ENCODE results near the gene SGMS1.
A peak's percentile ranks its signal among the peaks of the same experiment; 100 is the strongest.
"Not testable (repeated sequence)": the region's sequence is repeated elsewhere in the genome, so short reads cannot be mapped to it uniquely, and the experiment has no call there.

The SGMS1 gene

GRCh38 chr10:50426485-50426884 lies 197.3 kb downstream of the SGMS1 start:
- DNase-seq (ENCODE audit: low read depth in 3 of 3): no peak

GRCh38 chr10:50425215-50425614 lies 198.5 kb downstream of the SGMS1 start:
- not testable (repeated sequence) for DNase-seq (ENCODE audit: low read depth in 3 of 3)

GRCh38 chr10:50423448-50423847 lies 200.3 kb downstream of the SGMS1 start:
- no peak for DNase-seq (ENCODE audit: low read depth in 3 of 3)

GRCh38 chr10:50422259-50422658 lies 201.5 kb downstream of the SGMS1 start:
- no peak for DNase-seq (ENCODE audit: low read depth in 3 of 3)

GRCh38 chr10:50421026-50421719 lies 202.6 kb downstream of the SGMS1 start:
- DNase-seq (ENCODE audit: low read depth in 3 of 3): no peak

GRCh38 chr10:50420196-50420595 lies 203.6 kb downstream of the SGMS1 start:
- DNase-seq (ENCODE audit: low read depth in 3 of 3): no peak

GRCh38 chr10:50419756-50420155 lies 204.0 kb downstream of the SGMS1 start:
- no peak for DNase-seq (ENCODE audit: low read depth in 3 of 3)

GRCh38 chr10:50419091-50419490 lies 204.7 kb downstream of the SGMS1 start:
- no peak for DNase-seq (ENCODE audit: low read depth in 3 of 3)

GRCh38 chr10:50417886-50418830 lies 205.6 kb downstream of the SGMS1 start:
- DNase-seq (ENCODE audit: low read depth in 3 of 3): peak in 2 of 3 experiments; percentile 9 to 28

GRCh38 chr10:50417486-50417885 lies 206.3 kb downstream of the SGMS1 start:
- no peak for DNase-seq (ENCODE audit: low read depth in 3 of 3)

GRCh38 chr10:50416881-50417280 lies 206.9 kb downstream of the SGMS1 start:
- no peak for DNase-seq (ENCODE audit: low read depth in 3 of 3)

GRCh38 chr10:50416181-50416824 lies 207.5 kb downstream of the SGMS1 start:
- DNase-seq (ENCODE audit: low read depth in 3 of 3): no peak

GRCh38 chr10:50415292-50415691 lies 208.5 kb downstream of the SGMS1 start:
- no peak for DNase-seq (ENCODE audit: low read depth in 3 of 3)

- no peak for DNase-seq (ENCODE audit: low read depth in 3 of 3)
Measured at GRCh38 chr10:50410066-50410811, 213.5 kb downstream of the SGMS1 start.

- DNase-seq (ENCODE audit: low read depth in 3 of 3): no peak
Measured at GRCh38 chr10:50407076-50407801, 216.5 kb downstream of the SGMS1 start.

- DNase-seq (ENCODE audit: low read depth in 3 of 3): no peak
Measured at GRCh38 chr10:50406457-50407070, 217.2 kb downstream of the SGMS1 start.

- no peak for DNase-seq (ENCODE audit: low read depth in 3 of 3)
Measured at GRCh38 chr10:50405723-50406122, 218.0 kb downstream of the SGMS1 start.

GRCh38 chr10:50404021-50404773 lies 219.6 kb downstream of the SGMS1 start:
- DNase-seq (ENCODE audit: low read depth in 3 of 3): no peak

- DNase-seq (ENCODE audit: low read depth in 3 of 3): no peak
Measured at GRCh38 chr10:50403074-50403473, 220.7 kb downstream of the SGMS1 start.

- DNase-seq (ENCODE audit: low read depth in 3 of 3): no peak
Measured at GRCh38 chr10:50402466-50402865, 221.3 kb downstream of the SGMS1 start.

Data from stimulated activated CD4-positive, alpha-beta T cell treated with anti-CD3 and anti-CD28 coated beads, TNF-alpha, amount 100 ng/mL, for 4 hours (primary cell).